ENCODE results near the gene ZSWIM1.

DNA sequence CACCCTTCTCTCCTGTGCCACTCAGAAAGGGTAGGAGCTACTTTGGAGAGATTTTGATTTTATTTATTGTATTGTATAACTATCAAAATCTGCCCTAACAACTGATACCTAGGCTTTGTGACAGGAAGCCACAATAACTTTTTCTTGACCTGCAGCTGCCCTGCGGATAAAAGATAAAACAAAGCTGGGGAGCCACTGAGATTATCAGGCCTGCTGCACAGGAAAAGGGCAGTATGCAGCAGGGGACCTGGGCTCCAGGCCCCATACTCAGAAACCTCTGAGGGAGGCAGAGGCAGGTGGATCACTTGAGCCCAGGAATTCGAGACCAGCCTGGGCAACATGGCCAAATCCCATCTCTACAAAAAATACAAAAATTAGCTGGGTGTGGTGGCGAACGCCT lies 48.4 kb upstream of the ZSWIM1 start:
- TF ChIP-seq GATA3 (IDR thresholded peaks at IDR 0.05; ENCODE audit: low read depth, low read length) (no peak), GATA2 (IDR thresholded peaks at IDR 0.05; ENCODE audit: low read depth, low read length) (no peak)

All from SH-SY5Y (cell line).